Measurements from ENCODE around the gene RAB6B. TPM values are rescaled to one million over a fixed set of nuclear protein-coding genes. Genes with fewer than 3 reads are reported as not detected.

RAB6B gene
- total and polyA plus RNA-seq, 2 experiments from 2014 or later, result 1.2 to 3.9 TPM

- Histone ChIP-seq H3F3A (replicated peaks; ENCODE audit: low read depth) (no peaks in the 10 kb centered on the region), H3K4me1 (ENCODE audit: insufficient read depth) (no peaks in the 10 kb centered on the region), H3K4me2 (no peak overlapping the region), H3K36me3 (ENCODE audit: insufficient read depth) (no peaks in the 10 kb centered on the region), H3K9me2 (ENCODE audit: insufficient read depth) (no peaks in the 10 kb centered on the region), H3K27ac (ENCODE audit: low read depth) (no peak overlapping the region), H3K27me3 (ENCODE audit: insufficient read depth) (peaks cover 5% of the 10 kb centered on the region), H2AFZ (no peak overlapping the region), H4K20me1 (replicated peaks; ENCODE audit: insufficient read depth) (no peaks in the 10 kb centered on the region), H3K4me3 (no peak overlapping the region), H3K79me2 (replicated peaks; ENCODE audit: insufficient read depth) (no peaks in the 10 kb centered on the region)
- H3K27ac Mint-ChIP-seq, result no peak overlapping the region
- H3K27me3 Mint-ChIP-seq (ENCODE audit: insufficient read depth, low read depth, poor library complexity), result peaks cover 5% of the 10 kb centered on the region
- H3K4me3 Mint-ChIP-seq, result no peak overlapping the region
- no peak for TF ChIP-seq ZNF331 (CRISPR knock-in tag; IDR thresholded peaks at IDR 0.05; ENCODE audit: low read depth)
- no peaks in the 10 kb centered on the region for H3K9me3 Mint-ChIP-seq
- H3K4me1 Mint-ChIP-seq, result peaks cover 9% of the 10 kb centered on the region
- no peaks in the 10 kb centered on the region for H3K36me3 Mint-ChIP-seq (ENCODE audit: low read depth)
- ATAC-seq (no peak), DNase-seq (ENCODE audit: low spot score) (no peak)
Observed at GRCh38 chr3:133933097-133934024, 37.7 kb upstream of the RAB6B start.

GRCh38 chr3:133932009-133932408 is 36.3 kb upstream of the RAB6B start:
- H3K27ac ChIP-seq (ENCODE audit: low read depth), result no peak overlapping the region
- TF ChIP-seq CTCF (conservative IDR thresholded peaks at IDR 0.05; ENCODE audit: low read depth in 2 of 2) (no peak), EZH2phosphoT487 (IDR thresholded peaks at IDR 0.05; ENCODE audit: unreplicated experiment) (no peak), REST (IDR thresholded peaks at IDR 0.05; ENCODE audit: unreplicated experiment) (no peak), ZNF331 (CRISPR knock-in tag; IDR thresholded peaks at IDR 0.05; ENCODE audit: low read depth) (no peak), ETS1 (IDR thresholded peaks at IDR 0.05) (no peak), ZNF114 (CRISPR knock-in tag; IDR thresholded peaks at IDR 0.05) (no peak), ZNF462 (CRISPR knock-in tag; IDR thresholded peaks at IDR 0.05) (no peak)

More at GRCh38 chr3:133932009-133932408, 36.3 kb upstream of the RAB6B start:
- ATAC-seq (no peak), DNase-seq (ENCODE audit: low spot score) (no peak)
- no peak overlapping the region for H3K4me3 Mint-ChIP-seq
- Histone ChIP-seq H3K27me3 (ENCODE audit: insufficient read depth) (peaks cover 16% of the 10 kb centered on the region), H3K79me2 (replicated peaks; ENCODE audit: insufficient read depth) (no peaks in the 10 kb centered on the region), H3K4me2 (no peak overlapping the region), H3F3A (replicated peaks; ENCODE audit: low read depth) (no peaks in the 10 kb centered on the region), H3K9me2 (ENCODE audit: insufficient read depth) (no peaks in the 10 kb centered on the region), H3K4me1 (ENCODE audit: insufficient read depth) (no peaks in the 10 kb centered on the region; the same call in 1 of the 2 replicates), H3K4me3 (no peak overlapping the region), H2AFZ (no peak overlapping the region), H3K36me3 (ENCODE audit: insufficient read depth) (no peaks in the 10 kb centered on the region), H4K20me1 (replicated peaks; ENCODE audit: insufficient read depth) (no peaks in the 10 kb centered on the region)
- no peaks in the 10 kb centered on the region for H3K36me3 Mint-ChIP-seq (ENCODE audit: low read depth)
- H3K9me3 Mint-ChIP-seq, result no peaks in the 10 kb centered on the region
- H3K4me1 Mint-ChIP-seq, result peaks cover 9% of the 10 kb centered on the region
- no peak overlapping the region for H3K27ac Mint-ChIP-seq
- H3K27me3 Mint-ChIP-seq (ENCODE audit: insufficient read depth, low read depth, poor library complexity), result peaks cover 7% of the 10 kb centered on the region
